GM21447 (cell line): ENCODE measurements around the gene GRM8.
A peak's percentile ranks its signal among the peaks of the same experiment; 100 is the strongest.
"Not testable (repeated sequence)": the region's sequence is repeated elsewhere in the genome, so short reads cannot be mapped to it uniquely, and the experiment has no call there.

ENCODE experiments used
- ATAC-seq: cut with Tn5 transposase; IDR thresholded peaks from one replicate; pipeline ENCODE4 v1.9.1; 2021; ENCODE audit not compliant: unreplicated experiment

The GRM8 gene

GRCh38 chr7:126685018-126685573, 567.6 kb downstream of the GRM8 start:
- no peak for ATAC-seq

- ATAC-seq: no peak
These were observed 570.6 kb downstream of the GRM8 start for GRCh38 chr7:126682176-126682575.

GRCh38 chr7:126668762-126669161, 584.0 kb downstream of the GRM8 start:
- ATAC-seq: not testable (repeated sequence)

- no peak for ATAC-seq
These were observed 584.4 kb downstream of the GRM8 start for GRCh38 chr7:126668367-126668752.

GRCh38 chr7:126667742-126668366, 584.9 kb downstream of the GRM8 start:
- ATAC-seq: no peak

GRCh38 chr7:126662856-126663255, 589.9 kb downstream of the GRM8 start:
- no peak for ATAC-seq

GRCh38 chr7:126659124-126659523, 593.6 kb downstream of the GRM8 start:
- peak; percentile 84 for ATAC-seq

GRCh38 chr7:126658684-126659083, 594.1 kb downstream of the GRM8 start:
- peak; percentile 27 for ATAC-seq

GRCh38 chr7:126657599-126658358, 595.0 kb downstream of the GRM8 start:
- ATAC-seq: peak; percentile 80

- ATAC-seq: no peak
These were observed 595.6 kb downstream of the GRM8 start for GRCh38 chr7:126657137-126657536.

GRCh38 chr7:126656165-126656564, 596.6 kb downstream of the GRM8 start:
- ATAC-seq: no peak

- no peak for ATAC-seq
These were observed 615.2 kb downstream of the GRM8 start for GRCh38 chr7:126637538-126637937.

- no peak for ATAC-seq
These were observed 617.2 kb downstream of the GRM8 start for GRCh38 chr7:126635545-126635944.

GRCh38 chr7:126608339-126608776, 644.4 kb downstream of the GRM8 start:
- no peak for ATAC-seq

GRCh38 chr7:126606331-126606730, 646.4 kb downstream of the GRM8 start:
- ATAC-seq: no peak

GRCh38 chr7:126605553-126605952, 647.2 kb downstream of the GRM8 start:
- no peak for ATAC-seq

GRCh38 chr7:126605056-126605455, 647.7 kb downstream of the GRM8 start:
- ATAC-seq: no peak

GRCh38 chr7:126589068-126589684, 663.6 kb downstream of the GRM8 start:
- ATAC-seq: no peak

GRCh38 chr7:126578338-126578737, 674.4 kb downstream of the GRM8 start:
- ATAC-seq: no peak

- ATAC-seq: no peak
These were observed 678.2 kb downstream of the GRM8 start for GRCh38 chr7:126574276-126575250.

- no peak for ATAC-seq
These were observed 681.9 kb downstream of the GRM8 start for GRCh38 chr7:126570845-126571244.
